GM19035 (cell line): ENCODE measurements around the gene LRTM1.

Source experiments
- ATAC-seq: cut with Tn5 transposase; IDR thresholded peaks from one replicate; pipeline ENCODE4 v1.9.1; 2021; ENCODE audit not compliant: unreplicated experiment

Gene LRTM1

DNA sequence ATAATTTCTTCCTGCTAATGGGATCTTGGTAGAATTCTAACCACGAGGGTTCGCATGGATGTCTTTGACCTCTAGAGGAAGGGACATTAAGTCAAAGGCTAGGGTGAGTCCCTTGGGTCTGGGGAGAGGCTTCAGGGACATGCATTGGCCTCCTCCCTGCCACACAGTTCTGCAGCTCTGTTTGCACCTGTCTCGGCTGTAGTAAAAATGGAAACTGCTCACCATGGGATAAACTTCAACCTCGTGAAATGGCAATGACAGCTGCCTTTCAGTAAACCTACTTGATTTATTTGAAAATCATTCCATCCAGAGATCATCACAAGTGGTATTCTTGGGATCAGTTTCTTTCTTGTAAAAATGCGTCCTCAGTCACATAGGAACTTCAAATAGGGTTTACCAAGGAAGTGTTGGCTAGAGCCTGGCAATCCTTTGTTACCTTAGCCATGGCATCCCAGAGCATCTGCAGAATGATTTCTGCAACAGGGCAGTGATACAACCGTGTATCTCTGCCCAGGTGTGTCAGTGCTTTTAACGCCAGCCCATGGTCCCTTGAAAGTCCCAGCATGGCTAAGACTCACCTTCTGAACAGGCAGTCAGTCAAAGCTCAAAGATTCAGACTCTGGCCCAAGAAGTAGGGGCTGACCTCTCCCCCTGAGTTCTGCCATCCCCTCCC lies 14.0 kb upstream of the LRTM1 start:
- ATAC-seq, result no peak

GRCh38 chr3:54940971-54941370 lies 13.1 kb upstream of the LRTM1 start:
- no peak for ATAC-seq

DNA sequence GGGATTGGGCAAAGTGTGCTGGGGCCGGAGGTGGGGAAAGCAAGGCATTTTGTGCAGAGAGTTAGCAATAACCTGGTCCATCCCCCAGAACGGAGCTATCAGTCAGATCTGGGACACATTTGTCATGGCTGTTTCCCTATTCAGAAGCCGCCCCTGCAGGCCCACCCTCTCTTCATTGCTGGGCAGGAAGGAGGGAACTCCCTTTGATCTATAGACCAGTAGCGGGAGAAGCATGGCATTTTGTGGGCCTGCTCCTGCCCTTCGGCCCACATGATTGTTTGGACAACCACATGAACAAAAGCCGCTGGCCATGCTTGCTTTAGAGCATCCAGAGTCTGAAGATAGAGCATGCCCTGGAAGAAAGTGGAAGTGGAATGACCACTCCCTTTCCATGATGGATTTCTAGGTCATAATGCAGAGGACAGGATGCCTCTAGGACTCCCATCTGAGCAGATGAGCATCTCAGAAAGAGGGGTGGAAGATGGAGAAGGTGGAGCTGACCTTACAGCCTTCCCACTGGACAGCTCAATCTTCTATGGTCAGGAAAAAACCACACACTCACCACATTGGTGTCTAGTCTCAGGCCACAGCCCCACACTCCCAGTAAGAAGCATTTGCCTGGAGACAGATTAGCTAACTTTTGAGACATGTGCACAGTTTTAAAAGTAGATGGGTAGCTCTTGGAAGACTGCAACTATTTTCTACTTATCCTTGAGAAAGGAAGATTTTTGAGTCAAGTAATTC lies 11.9 kb upstream of the LRTM1 start:
- ATAC-seq, result no peak

DNA sequence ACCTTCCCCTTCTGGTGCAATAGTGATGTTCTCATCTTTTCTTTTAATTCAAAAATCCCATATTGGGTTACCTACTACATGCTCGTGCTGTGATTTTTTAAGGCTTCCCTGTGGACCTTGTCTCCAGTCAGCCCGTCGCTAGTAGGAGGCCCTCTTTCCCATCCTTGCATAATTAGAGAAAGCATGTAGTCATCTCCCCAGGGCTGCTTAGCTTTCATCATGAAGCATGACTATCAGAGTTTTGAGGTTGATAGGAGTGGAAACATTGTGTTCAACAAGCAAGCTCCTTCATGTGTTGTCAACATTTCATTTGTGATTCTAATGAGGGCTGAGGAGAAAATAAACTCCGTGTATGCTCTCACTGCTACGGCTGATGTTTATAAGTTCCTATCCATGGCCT lies 8.7 kb upstream of the LRTM1 start:
- no peak for ATAC-seq

DNA sequence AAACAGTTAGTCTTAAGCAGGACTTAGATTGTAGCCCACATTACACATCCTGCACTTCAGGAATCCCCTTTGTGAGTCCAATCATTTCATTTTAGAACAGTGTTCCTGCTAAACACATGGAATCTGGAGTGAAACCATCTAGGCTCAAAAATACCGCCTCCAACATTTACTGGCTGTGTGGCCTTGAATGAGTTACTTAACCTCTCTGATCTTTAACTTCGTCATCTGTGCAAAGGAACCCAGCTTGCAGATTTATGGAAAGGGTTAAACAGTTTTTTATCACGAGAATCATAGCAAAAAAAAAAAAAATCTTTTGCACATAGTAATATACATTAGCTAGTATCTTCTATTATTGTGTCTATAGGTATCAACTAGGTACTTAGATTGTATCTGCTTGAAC lies 8.0 kb upstream of the LRTM1 start:
- ATAC-seq, result no peak

DNA sequence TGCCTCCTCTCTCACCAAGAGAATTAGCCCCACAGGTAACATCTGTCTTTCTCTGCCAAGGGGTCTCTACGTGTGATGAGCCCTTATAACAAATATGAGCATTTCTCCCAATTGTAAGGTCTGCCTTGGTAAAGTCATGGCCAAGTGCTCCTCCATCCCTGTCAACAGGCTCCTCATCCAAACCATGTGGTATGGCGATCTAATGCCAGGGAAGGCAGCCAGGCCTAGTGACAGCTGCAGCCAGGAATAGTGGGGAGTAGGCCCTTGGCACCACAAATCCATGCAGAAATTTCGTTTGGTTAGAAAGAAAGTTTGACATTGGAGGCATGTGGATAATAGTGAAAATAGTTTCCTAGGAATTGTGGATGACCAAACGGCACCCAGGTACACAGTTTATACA lies 4.7 kb upstream of the LRTM1 start:
- ATAC-seq, result no peak

- ATAC-seq, result no peak
Observed at GRCh38 chr3:54931182-54931581, 3.3 kb upstream of the LRTM1 start.

- ATAC-seq, result no peak
Observed at GRCh38 chr3:54918516-54918915, 9.3 kb downstream of the LRTM1 start.

DNA sequence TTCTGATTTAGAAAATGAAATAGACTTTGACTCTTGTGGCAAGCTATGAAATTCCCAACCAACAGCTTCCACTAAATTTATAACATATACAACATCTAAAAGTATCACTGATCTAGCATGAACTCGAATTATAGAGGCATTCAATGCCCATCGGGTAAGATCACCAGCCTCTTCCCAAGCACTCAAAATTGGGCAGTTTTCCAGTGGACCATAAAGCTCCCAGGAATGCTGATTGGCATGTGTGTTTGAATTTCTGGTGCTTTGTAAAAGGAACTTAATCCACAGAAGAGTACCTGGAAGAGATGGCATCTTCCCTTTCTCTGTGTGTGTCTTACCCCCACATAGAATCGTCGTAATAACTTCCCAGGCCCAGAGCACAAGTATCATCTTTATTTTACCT lies 10.0 kb downstream of the LRTM1 start:
- no peak for ATAC-seq

DNA sequence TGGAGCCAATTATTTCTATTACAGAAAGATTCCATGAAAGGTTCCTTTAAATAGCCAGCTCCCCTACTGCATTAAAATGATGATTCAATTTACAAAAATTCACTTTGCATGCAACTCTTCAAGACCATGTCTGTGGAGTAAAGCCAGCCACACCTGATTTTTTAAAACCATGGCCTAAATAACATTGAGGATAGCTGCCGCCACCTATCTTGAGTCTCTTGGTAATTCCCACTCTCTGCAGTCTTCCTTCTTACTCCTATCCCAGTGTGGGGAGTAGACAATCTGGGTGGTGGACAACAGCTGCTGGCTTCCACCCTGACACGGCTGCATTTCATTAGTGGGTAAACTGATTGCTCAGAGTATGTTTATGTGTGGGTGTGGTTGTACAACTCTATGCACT lies 10.7 kb downstream of the LRTM1 start:
- no peak for ATAC-seq

DNA sequence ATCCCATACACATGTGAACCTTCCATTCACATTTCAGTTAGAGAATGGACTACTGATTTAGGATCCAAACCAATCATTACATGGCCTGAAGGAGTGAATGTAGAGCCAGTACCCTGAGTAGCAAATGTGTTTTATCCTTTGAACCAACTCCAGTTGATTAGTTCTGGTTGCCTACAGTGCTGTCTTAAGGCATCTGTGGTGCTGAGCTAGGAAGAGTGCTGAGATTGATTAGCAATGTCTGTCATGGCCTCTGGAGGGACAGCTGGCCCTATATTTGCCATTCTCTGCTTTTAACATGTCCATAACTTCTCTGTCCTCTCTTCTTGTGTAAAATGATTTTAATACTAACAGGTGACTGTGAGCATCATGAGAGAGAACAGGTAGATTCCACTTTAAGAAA lies 11.1 kb downstream of the LRTM1 start:
- no peak for ATAC-seq

GRCh38 chr3:54915976-54916375 lies 11.9 kb downstream of the LRTM1 start:
- ATAC-seq, result no peak

DNA sequence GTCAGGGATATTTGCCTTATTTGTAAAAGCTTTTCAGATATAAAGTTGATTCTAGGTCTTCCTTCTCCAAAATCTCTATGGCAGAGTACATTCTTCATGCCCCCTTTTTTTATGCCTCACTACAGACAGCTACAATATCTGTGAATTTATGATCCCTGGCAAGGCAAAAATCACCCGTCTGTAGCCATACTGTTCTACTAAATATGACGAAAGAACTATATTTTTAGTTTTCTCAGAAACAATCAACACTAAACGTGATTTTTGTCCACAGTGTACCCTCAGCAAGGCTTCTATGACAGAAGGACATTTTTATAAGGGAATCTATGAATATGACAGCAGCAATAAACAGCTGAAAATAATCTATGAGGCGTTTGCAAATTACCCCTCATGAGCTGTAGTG lies 12.7 kb downstream of the LRTM1 start:
- ATAC-seq, result no peak

GRCh38 chr3:54914180-54914579 lies 13.7 kb downstream of the LRTM1 start:
- ATAC-seq, result no peak

- no peak for ATAC-seq
Observed at GRCh38 chr3:54909191-54909590, 18.7 kb downstream of the LRTM1 start.

- no peak for ATAC-seq
Observed at GRCh38 chr3:54906763-54907162, 21.1 kb downstream of the LRTM1 start.

- no peak for ATAC-seq
Observed at GRCh38 chr3:54905920-54906319, 21.9 kb downstream of the LRTM1 start.

DNA sequence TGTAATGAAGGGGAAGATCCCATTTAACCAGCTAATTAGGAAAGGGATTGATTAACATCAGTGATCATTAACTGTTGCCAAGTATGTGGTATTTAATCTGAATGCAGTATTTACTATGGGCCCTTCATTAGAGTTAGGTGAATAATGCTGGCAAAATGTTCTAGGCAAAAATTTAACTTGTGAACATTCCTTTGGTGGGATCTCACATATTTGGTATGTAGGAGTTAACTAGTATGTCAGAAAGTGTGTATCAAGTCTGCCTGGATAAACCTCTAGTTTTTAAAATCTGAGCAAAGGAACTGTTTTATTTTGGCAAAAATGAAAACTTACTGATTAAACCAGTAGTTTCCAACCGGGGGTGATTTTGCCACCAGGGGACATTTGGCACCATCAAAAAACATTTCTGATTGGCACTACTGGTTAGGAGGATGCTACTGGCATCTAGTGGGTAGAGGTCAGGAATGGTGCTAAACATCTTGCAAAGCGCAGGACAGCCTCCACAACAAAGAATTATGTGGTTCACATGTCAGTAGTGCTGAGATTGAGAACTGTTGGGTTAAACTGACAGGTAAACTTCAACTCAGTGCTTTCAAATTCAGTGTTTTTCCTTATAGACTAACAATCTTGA lies 22.5 kb downstream of the LRTM1 start:
- no peak for ATAC-seq

DNA sequence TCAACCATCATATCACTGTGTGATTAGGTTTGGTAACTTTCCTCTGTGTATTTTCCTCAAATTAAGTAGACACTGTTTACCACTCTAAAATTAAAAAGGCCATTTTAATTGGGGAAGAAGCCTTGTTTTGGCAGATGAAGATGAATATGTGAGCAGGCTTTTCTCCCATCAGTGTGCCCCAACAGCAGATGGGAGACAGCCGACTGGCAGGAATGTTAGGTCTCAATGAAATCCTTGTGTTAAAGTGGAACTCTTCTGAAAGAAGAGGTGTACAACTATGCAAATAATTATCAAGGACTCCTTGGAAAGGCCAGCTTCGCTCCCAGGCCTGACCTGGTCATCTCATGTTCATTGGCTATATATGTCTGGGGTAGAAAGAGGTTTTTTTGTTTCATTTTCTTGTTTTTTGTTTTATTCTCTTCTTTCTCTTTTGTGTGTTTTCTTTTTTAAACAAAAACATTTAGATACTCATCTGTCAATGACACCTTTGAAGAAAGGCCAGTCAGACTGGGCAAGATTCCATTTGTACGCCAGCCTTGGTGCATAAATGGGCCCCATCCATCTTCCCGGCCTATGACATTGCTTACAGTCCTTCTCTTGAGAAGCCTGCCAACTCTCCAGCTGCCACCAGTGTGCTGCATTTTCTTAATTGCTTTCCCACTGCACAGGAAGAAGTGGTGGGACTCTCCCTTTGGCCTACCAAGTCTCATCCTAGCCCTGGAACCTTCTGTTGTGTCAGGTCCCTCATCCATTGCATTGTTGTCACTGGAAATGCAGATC lies 25.8 kb downstream of the LRTM1 start:
- no peak for ATAC-seq

- ATAC-seq, result no peak
Observed at GRCh38 chr3:54900838-54901591, 26.8 kb downstream of the LRTM1 start.

DNA sequence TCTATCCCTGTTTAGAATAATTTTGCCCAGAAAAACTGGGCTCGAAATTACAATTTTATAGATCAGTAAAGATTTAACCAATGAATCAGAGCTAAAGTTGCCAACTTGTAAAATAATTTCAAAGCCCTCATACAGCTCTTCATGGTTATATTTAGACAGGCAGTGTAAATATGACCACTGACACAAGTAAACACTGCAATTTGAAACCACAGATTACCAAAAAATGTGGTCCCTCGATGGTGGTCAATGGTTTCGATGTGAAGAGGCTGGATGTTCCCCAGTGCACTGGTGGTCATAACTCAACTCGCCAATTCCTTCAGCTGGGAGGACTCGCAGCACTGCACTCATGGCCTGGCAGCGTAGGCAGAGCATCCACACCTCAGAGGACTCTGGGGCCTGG lies 28.6 kb downstream of the LRTM1 start:
- no peak for ATAC-seq
